HL-60 (cell line): ENCODE results near the gene KCNMA1.

Experiments used
- POLR2AphosphoS5 ChIP-seq: IDR thresholded peaks from 2 replicates; pipeline ENCODE4 v1.6.1; 2012; ENCODE audit warnings: low read depth
- SPI1 ChIP-seq: IDR thresholded peaks from 2 replicates; pipeline ENCODE4 v1.6.1; 2012; ENCODE audit warnings: low read depth, mild to moderate bottlenecking, borderline replicate concordance
- TF ChIP-seq, protein P1 (sequence below): IDR thresholded peaks from one replicate; pipeline ENCODE4 v1.5.1; 2011; ENCODE audit warnings: low read length, control low read depth, inconsistent platforms; ENCODE audit not compliant: insufficient read depth
- TF ChIP-seq, protein P2 (sequence below): IDR thresholded peaks from 2 replicates; pipeline ENCODE4 v1.6.1; 2012; ENCODE audit warnings: low read depth; ENCODE audit not compliant: insufficient replicate concordance

DNA sequence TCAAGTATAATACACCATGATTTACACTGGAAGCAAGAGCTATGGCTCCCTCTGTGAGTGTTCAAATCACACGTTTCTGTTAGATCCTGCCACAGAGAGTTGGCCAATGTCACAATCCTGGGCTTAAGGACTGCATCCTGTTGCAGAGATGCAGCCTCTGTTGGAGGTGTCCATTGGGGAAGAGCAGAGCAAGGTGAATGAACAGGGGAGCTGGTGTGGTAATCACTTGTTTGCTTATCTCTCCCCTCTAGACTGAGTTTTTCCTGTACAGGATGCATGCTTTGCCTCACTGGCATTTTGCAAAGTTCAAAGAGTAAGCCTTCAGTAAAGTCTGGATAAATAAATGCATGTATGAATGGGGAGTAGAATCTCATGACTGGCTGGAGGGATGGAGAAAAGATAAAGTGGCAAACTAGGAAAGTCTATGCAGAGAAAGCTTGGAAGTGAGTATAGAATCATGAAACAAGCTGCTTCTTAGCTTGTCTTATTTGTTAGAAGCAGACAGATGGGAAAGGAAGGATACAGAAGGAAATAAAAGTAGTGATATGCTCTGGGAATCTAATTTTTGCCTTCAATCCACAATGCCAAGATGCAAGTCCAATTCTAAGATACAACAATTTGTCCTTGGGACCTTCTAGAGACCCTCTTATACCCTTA is 605.9 kb downstream of the KCNMA1 start:
- TF ChIP-seq, protein P1, sequence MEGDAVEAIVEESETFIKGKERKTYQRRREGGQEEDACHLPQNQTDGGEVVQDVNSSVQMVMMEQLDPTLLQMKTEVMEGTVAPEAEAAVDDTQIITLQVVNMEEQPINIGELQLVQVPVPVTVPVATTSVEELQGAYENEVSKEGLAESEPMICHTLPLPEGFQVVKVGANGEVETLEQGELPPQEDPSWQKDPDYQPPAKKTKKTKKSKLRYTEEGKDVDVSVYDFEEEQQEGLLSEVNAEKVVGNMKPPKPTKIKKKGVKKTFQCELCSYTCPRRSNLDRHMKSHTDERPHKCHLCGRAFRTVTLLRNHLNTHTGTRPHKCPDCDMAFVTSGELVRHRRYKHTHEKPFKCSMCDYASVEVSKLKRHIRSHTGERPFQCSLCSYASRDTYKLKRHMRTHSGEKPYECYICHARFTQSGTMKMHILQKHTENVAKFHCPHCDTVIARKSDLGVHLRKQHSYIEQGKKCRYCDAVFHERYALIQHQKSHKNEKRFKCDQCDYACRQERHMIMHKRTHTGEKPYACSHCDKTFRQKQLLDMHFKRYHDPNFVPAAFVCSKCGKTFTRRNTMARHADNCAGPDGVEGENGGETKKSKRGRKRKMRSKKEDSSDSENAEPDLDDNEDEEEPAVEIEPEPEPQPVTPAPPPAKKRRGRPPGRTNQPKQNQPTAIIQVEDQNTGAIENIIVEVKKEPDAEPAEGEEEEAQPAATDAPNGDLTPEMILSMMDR: no peak
- TF ChIP-seq, protein P2, sequence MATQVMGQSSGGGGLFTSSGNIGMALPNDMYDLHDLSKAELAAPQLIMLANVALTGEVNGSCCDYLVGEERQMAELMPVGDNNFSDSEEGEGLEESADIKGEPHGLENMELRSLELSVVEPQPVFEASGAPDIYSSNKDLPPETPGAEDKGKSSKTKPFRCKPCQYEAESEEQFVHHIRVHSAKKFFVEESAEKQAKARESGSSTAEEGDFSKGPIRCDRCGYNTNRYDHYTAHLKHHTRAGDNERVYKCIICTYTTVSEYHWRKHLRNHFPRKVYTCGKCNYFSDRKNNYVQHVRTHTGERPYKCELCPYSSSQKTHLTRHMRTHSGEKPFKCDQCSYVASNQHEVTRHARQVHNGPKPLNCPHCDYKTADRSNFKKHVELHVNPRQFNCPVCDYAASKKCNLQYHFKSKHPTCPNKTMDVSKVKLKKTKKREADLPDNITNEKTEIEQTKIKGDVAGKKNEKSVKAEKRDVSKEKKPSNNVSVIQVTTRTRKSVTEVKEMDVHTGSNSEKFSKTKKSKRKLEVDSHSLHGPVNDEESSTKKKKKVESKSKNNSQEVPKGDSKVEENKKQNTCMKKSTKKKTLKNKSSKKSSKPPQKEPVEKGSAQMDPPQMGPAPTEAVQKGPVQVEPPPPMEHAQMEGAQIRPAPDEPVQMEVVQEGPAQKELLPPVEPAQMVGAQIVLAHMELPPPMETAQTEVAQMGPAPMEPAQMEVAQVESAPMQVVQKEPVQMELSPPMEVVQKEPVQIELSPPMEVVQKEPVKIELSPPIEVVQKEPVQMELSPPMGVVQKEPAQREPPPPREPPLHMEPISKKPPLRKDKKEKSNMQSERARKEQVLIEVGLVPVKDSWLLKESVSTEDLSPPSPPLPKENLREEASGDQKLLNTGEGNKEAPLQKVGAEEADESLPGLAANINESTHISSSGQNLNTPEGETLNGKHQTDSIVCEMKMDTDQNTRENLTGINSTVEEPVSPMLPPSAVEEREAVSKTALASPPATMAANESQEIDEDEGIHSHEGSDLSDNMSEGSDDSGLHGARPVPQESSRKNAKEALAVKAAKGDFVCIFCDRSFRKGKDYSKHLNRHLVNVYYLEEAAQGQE: no peak
- TF ChIP-seq SPI1 (no peak), POLR2AphosphoS5 (0 out of 2 replicates have a peak, but pooled peaks have one; percentile 24)
